K562 treated with DMSO at 1 percent for 4 hours (cell line): ENCODE measurements around the gene PANK1. TPM values are rescaled to one million over a fixed set of nuclear protein-coding genes. Genes with fewer than 3 reads are reported as not detected.

ENCODE experiments used
- total RNA-seq: library from RNA; unstranded; fragments of 300-600 nt; gene quantifications from 2 replicates; pipeline ENCODE4 v1.2.3, GENCODE V29; 2022; ENCODE audit not compliant: insufficient read depth

The PANK1 gene
- total RNA-seq: 2.1 and 4.6 TPM in 2 replicates

DNA sequence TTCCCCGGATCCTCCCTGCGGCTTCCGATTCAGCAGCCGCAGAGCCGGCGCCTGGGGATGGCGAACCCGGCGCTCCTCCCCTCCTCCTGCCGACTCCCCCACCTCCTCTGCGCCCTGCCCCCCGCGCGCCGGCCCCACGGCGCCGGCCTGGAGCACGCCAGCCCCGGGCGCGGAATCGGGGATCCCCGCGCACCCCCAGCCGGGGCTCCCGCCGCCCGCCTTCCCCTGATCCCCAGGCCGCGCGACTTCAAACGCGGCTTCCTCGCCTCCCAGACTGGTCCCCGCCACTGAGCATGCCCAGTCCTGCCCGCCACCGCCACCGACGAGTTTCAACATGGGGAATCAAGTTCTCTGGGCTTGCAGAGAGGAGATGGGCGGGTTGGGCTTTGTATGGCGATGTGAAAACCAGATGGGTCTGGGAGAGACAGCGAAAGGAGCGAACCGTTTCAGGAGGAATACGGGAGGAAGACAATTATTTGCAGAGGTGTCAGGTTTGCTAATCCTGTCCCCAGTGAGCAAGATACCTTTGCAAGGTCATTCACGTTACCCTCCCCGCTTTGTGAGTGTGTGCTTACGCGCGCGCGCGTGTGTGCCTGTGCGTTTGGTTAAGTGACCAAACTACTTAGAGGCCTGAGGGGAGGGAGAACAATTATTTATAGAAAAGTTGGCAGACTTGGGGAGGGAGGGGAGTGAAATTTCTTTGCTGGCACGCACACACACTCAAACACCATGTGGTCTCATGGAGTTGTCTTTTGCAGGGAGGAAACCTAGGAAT is at the start of gene PANK1:
PANK1 (minus strand) TSS at position 276 of the 775 bp plus-strand sequence. CDS start 351 bp downstream, outside the sequence.

DNA sequence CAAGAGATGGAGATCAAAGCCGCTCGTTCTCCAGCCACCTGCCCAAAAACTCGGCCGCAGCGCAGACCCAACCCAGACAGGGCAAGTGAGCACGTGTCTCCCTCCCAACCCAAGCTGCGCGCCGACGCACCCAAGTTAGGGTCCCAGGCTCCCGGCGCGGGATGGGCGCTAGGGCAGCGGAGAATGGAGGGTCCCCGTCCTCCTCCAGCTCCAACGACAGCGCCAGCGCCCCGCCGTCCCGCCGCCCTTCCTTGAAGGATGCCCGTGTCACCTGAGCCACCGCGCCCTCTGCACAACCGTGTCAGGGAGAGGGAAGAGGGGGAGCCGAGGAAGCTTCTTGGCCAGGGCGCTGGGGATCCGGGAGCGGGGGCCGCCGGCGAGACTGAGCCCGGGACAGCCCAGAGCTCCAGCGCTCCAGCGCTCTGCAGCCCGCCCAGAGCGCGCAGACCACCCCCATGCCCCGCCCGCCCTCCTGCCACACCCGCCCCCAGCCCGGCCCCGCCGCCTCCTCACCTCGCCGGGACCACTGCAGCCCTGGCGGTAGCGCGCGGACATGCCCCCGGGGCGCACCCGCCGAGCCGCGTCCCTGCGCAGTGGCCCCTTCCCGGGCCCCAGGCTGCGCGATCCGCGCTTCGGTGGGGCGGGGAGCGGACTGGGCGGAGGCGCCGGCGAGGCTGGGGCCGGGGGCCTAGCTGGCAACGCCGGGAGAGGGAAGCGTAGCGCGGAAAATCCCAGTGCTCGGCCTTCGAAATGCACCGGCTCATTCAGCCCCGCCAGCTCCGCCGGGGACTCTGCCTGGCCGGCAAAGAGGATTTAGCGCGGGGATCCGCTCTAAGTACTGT is 109.7 kb downstream of the PANK1 start, which contains the start of gene SLC16A12:
SLC16A12 (minus strand) TSS at position 424 of the 842 bp plus-strand sequence. CDS start 73,016 bp downstream, outside the sequence.

Other genes with a start within 250 kb of the PANK1 start
- not detected in 2 replicates for gene IFIT5, start 230.7 kb downstream of the PANK1 start, total RNA-seq
- gene SLC16A12, start 109.6 kb downstream of the PANK1 start, total RNA-seq: not detected in 2 replicates
- gene KIF20B, start 56.3 kb upstream of the PANK1 start, total RNA-seq: 9.6 and 9.9 TPM in 2 replicates